Measurements from ENCODE around the gene DNAJC7. TPM values are rescaled to one million over a fixed set of nuclear protein-coding genes. Genes with fewer than 3 reads are reported as not detected.

Gene DNAJC7
- total RNA-seq, 1 experiment from 2014 or later: 94.6 TPM

- no peaks in the 10 kb centered on the region for H3K9me3 ChIP-seq (ENCODE audit: low read depth, low read length, poor library complexity, severe bottlenecking)
- H3K27me3 ChIP-seq (replicated peaks; ENCODE audit: insufficient read depth, low read depth, low read length, poor library complexity): no peaks in the 10 kb centered on the region
- intact Hi-C loops (cut with micrococcal nuclease; ENCODE audit: unreplicated experiment): no loop called here
- H3K27ac ChIP-seq (ENCODE audit: low read depth, low read length, poor library complexity, severe bottlenecking): no peak overlapping the region
- no peak overlapping the region for H3K4me3 ChIP-seq (ENCODE audit: low read depth, low read length, poor library complexity, severe bottlenecking)
- ChIA-PET POLR2A (ENCODE audit: low non-redundant PET) (no interaction called here), CTCF (no interaction called here)
- H3K36me3 ChIP-seq (ENCODE audit: insufficient read depth, low read length, poor library complexity, severe bottlenecking): peaks cover 24% of the 10 kb centered on the region
- TF ChIP-seq EZH2 (IDR thresholded peaks at IDR 0.05; ENCODE audit: borderline replicate concordance, low read depth, low read length, poor library complexity, severe bottlenecking) (no peak), CTCF (conservative IDR thresholded peaks at IDR 0.05; ENCODE audit: low read depth, low read length) (no peak)
- no TSS peak for BruUV-seq (replicated peaks)
- H3K4me1 ChIP-seq (ENCODE audit: insufficient read depth, low read length, poor library complexity, severe bottlenecking): no peaks in the 10 kb centered on the region
- DNase-seq (ENCODE audit: low spot score): no peak
Observed at GRCh38 chr17:41973408-41973811, 43.8 kb downstream of the DNAJC7 start.

- Histone ChIP-seq H3K27ac (ENCODE audit: low read depth, low read length, poor library complexity, severe bottlenecking) (no peak overlapping the region), H3K9me3 (ENCODE audit: low read depth, low read length, poor library complexity, severe bottlenecking) (no peaks in the 10 kb centered on the region), H3K27me3 (replicated peaks; ENCODE audit: insufficient read depth, low read depth, low read length, poor library complexity) (no peaks in the 10 kb centered on the region), H3K36me3 (ENCODE audit: insufficient read depth, low read length, poor library complexity, severe bottlenecking) (peaks cover 24% of the 10 kb centered on the region), H3K4me1 (ENCODE audit: insufficient read depth, low read length, poor library complexity, severe bottlenecking) (no peaks in the 10 kb centered on the region), H3K4me3 (ENCODE audit: low read depth, low read length, poor library complexity, severe bottlenecking) (no peak overlapping the region)
- no peak for DNase-seq (ENCODE audit: low spot score)
- TF ChIP-seq EZH2 (IDR thresholded peaks at IDR 0.05; ENCODE audit: borderline replicate concordance, low read depth, low read length, poor library complexity, severe bottlenecking) (no peak), CTCF (conservative IDR thresholded peaks at IDR 0.05; ENCODE audit: low read depth, low read length) (no peak)
- CTCF ChIA-PET: no interaction called here
- intact Hi-C loops (cut with micrococcal nuclease; ENCODE audit: unreplicated experiment): no loop called here
- BruUV-seq (replicated peaks): no TSS peak
- POLR2A ChIA-PET (ENCODE audit: low non-redundant PET): interaction anchor here (0.5 kb wide), 1 partner anchor 393 kb away, joined by 6 read pairs; no protein-coding TSS in a partner anchor
Observed at GRCh38 chr17:41972571-41973407, 44.5 kb downstream of the DNAJC7 start.

- no TSS peak for BruUV-seq (replicated peaks)
- H3K4me1 ChIP-seq (ENCODE audit: insufficient read depth, low read length, poor library complexity, severe bottlenecking): no peaks in the 10 kb centered on the region
- ChIA-PET CTCF (no interaction called here), POLR2A (ENCODE audit: low non-redundant PET) (interaction anchor here (0.5 kb wide), 1 partner anchor 393 kb away, joined by 6 read pairs; no protein-coding TSS in a partner anchor)
- no peak overlapping the region for H3K27ac ChIP-seq (ENCODE audit: low read depth, low read length, poor library complexity, severe bottlenecking)
- intact Hi-C loops (cut with micrococcal nuclease; ENCODE audit: unreplicated experiment): no loop called here
- H3K27me3 ChIP-seq (replicated peaks; ENCODE audit: insufficient read depth, low read depth, low read length, poor library complexity): no peaks in the 10 kb centered on the region
- H3K4me3 ChIP-seq (ENCODE audit: low read depth, low read length, poor library complexity, severe bottlenecking): no peak overlapping the region
- peaks cover 24% of the 10 kb centered on the region for H3K36me3 ChIP-seq (ENCODE audit: insufficient read depth, low read length, poor library complexity, severe bottlenecking)
- TF ChIP-seq CTCF (conservative IDR thresholded peaks at IDR 0.05; ENCODE audit: low read depth, low read length) (no peak), EZH2 (IDR thresholded peaks at IDR 0.05; ENCODE audit: borderline replicate concordance, low read depth, low read length, poor library complexity, severe bottlenecking) (no peak)
- no peak for DNase-seq (ENCODE audit: low spot score)
- H3K9me3 ChIP-seq (ENCODE audit: low read depth, low read length, poor library complexity, severe bottlenecking): no peaks in the 10 kb centered on the region
Observed at GRCh38 chr17:41971721-41972523, 45.3 kb downstream of the DNAJC7 start.

Measured in A673 (cell line).